HEK293 (cell line): ENCODE results near the gene NAT8L.

ENCODE experiments used
- KLF8 ChIP-seq: fragments of 450-650 bp; formaldehyde crosslinking; IDR thresholded peaks from 2 replicates; pipeline ENCODE4 v1.5.1; 2016; ENCODE audit warnings: missing biosample characterization, missing genetic modification characterization
- RBAK ChIP-seq: fragments of 450-650 bp; formaldehyde crosslinking; IDR thresholded peaks from 2 replicates; pipeline ENCODE4 v1.5.1; 2016; ENCODE audit warnings: missing biosample characterization, missing genetic modification characterization
- ZBTB1 ChIP-seq: fragments of 450-650 bp; formaldehyde crosslinking; IDR thresholded peaks from 2 replicates; pipeline ENCODE4 v1.5.1; 2016; ENCODE audit warnings: missing biosample characterization, missing genetic modification characterization
- ZFP37 ChIP-seq: fragments of 450-650 bp; formaldehyde crosslinking; IDR thresholded peaks from 2 replicates; pipeline ENCODE4 v1.5.1; 2016; ENCODE audit warnings: missing biosample characterization, missing genetic modification characterization
- ZNF48 ChIP-seq: fragments of 450-650 bp; formaldehyde crosslinking; IDR thresholded peaks from 2 replicates; pipeline ENCODE4 v1.5.1; 2016; ENCODE audit warnings: missing biosample characterization, missing genetic modification characterization
- ZNF776 ChIP-seq: fragments of 450-650 bp; formaldehyde crosslinking; IDR thresholded peaks from 2 replicates; pipeline ENCODE4 v1.5.0; 2017; ENCODE audit warnings: missing biosample characterization, missing genetic modification characterization, borderline replicate concordance
- ZSCAN30 ChIP-seq: fragments of 450-650 bp; IDR thresholded peaks from 2 replicates; pipeline ENCODE4 v1.5.1; 2018; ENCODE audit warnings: missing biosample characterization, mild to moderate bottlenecking, missing genetic modification characterization, moderate library complexity
- TF ChIP-seq, protein P1 (sequence below): fragments of 450-650 bp; formaldehyde crosslinking; IDR thresholded peaks from 2 replicates; pipeline ENCODE4 v1.5.1; 2016; ENCODE audit warnings: missing biosample characterization, missing genetic modification characterization
- TF ChIP-seq, protein P2 (sequence below): fragments of 450-650 bp; formaldehyde crosslinking; IDR thresholded peaks from 2 replicates; pipeline ENCODE4 v1.5.1; 2016; ENCODE audit warnings: missing biosample characterization, missing genetic modification characterization
- TF ChIP-seq, protein P3 (sequence below): sonication (generic); formaldehyde crosslinking; IDR thresholded peaks from 2 replicates; pipeline ENCODE4 v1.8.1; 2022; ENCODE audit warnings: mild to moderate bottlenecking, moderate library complexity, missing genetic modification reagents

DNA sequence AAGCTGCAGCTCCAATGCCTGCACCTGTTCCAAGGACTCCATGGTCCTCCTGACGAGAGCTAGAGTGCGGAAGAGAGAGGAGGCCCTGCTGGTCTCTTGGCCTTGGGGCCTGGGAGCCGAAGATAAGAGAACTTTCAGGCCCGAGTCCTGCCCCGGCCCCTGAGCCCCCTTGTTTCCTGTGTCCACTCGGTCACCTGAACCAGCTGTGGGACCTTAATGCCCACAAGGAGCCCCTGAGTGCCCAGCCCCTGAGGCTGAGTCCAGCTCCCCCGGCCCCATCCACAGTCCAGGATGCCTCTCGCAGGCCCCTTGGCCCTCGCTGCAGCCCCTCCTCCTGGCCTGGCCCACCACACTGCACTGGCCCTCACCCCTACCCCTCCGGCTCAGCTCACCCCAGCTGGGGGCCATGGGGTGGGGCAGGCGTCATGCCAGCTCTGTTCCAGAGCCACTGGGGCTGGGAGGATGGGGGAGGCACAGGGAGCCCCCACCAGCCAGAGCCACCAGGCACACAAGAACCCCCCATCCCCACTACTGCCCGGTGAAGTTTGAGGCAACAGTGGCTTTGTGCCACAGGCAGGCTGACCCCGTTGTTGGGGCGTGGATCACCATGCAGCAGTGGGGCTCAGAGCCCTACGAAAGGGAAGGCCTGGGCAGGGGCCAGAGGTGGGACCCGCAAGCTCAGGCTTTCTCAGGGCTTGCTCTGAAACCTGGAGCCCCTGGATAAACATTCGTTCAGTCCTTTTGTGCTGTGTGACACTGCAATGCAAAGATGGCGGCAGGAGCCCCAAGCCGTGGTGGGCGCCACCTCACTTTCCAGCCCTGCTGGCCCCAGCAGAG, 14.1 kb downstream of the NAT8L start:
- TF ChIP-seq, protein P1, sequence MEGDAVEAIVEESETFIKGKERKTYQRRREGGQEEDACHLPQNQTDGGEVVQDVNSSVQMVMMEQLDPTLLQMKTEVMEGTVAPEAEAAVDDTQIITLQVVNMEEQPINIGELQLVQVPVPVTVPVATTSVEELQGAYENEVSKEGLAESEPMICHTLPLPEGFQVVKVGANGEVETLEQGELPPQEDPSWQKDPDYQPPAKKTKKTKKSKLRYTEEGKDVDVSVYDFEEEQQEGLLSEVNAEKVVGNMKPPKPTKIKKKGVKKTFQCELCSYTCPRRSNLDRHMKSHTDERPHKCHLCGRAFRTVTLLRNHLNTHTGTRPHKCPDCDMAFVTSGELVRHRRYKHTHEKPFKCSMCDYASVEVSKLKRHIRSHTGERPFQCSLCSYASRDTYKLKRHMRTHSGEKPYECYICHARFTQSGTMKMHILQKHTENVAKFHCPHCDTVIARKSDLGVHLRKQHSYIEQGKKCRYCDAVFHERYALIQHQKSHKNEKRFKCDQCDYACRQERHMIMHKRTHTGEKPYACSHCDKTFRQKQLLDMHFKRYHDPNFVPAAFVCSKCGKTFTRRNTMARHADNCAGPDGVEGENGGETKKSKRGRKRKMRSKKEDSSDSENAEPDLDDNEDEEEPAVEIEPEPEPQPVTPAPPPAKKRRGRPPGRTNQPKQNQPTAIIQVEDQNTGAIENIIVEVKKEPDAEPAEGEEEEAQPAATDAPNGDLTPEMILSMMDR = no peak
- TF ChIP-seq, protein P2, sequence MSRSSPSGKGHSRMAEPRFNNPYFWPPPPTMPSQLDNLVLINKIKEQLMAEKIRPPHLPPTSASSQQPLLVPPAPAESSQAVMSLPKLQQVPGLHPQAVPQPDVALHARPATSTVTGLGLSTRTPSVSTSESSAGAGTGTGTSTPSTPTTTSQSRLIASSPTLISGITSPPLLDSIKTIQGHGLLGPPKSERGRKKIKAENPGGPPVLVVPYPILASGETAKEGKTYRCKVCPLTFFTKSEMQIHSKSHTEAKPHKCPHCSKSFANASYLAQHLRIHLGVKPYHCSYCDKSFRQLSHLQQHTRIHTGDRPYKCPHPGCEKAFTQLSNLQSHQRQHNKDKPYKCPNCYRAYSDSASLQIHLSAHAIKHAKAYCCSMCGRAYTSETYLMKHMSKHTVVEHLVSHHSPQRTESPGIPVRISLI (tag by site-specific recombination) = no peak
- TF ChIP-seq ZNF48 (tag by site-specific recombination) (no peak), ZNF776 (tag by site-specific recombination) (no peak), ZFP37 (tag by site-specific recombination) (no peak), RBAK (tag by site-specific recombination) (no peak), KLF8 (tag by site-specific recombination) (no peak), ZSCAN30 (no peak), ZBTB1 (tag by site-specific recombination) (no peak)
- TF ChIP-seq, protein P3, sequence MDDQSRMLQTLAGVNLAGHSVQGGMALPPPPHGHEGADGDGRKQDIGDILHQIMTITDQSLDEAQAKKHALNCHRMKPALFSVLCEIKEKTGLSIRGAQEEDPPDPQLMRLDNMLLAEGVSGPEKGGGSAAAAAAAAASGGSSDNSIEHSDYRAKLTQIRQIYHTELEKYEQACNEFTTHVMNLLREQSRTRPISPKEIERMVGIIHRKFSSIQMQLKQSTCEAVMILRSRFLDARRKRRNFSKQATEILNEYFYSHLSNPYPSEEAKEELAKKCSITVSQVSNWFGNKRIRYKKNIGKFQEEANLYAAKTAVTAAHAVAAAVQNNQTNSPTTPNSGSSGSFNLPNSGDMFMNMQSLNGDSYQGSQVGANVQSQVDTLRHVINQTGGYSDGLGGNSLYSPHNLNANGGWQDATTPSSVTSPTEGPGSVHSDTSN (CRISPR knock-in tag) = no peak
